ENCODE measurements around the gene SLC6A18.
A peak's percentile ranks its signal among the peaks of the same experiment; 100 is the strongest.
"Not testable (repeated sequence)": the region's sequence is repeated elsewhere in the genome, so short reads cannot be mapped to it uniquely, and the experiment has no call there.

SLC6A18 gene

GRCh38 chr5:1216918-1217295 is 8.3 kb upstream of the SLC6A18 start:
- no peak for DNase-seq

- DNase-seq, result no peak
These were observed 7.5 kb upstream of the SLC6A18 start for GRCh38 chr5:1217596-1218206.

GRCh38 chr5:1218351-1219080 is 6.7 kb upstream of the SLC6A18 start:
- DNase-seq, result no peak

GRCh38 chr5:1219098-1219767 is 5.9 kb upstream of the SLC6A18 start:
- no peak for DNase-seq

- no peak for DNase-seq
These were observed 5.4 kb upstream of the SLC6A18 start for GRCh38 chr5:1219768-1220100.

- no peak for DNase-seq
These were observed 4.8 kb upstream of the SLC6A18 start for GRCh38 chr5:1220351-1220750.

GRCh38 chr5:1220831-1221230 is 4.3 kb upstream of the SLC6A18 start:
- DNase-seq, result no peak

- no peak for DNase-seq
These were observed 3.5 kb upstream of the SLC6A18 start for GRCh38 chr5:1221721-1222120.

- no peak for DNase-seq
These were observed 3.0 kb upstream of the SLC6A18 start for GRCh38 chr5:1222147-1222546.

GRCh38 chr5:1222621-1223277 is 2.4 kb upstream of the SLC6A18 start:
- no peak for DNase-seq

GRCh38 chr5:1223278-1223670 is 1.9 kb upstream of the SLC6A18 start:
- no peak for DNase-seq

GRCh38 chr5:1224631-1225030 is 550 bp upstream of the SLC6A18 start:
- no peak for DNase-seq

- no peak for DNase-seq
These were observed 1.1 kb downstream of the SLC6A18 start for GRCh38 chr5:1226231-1226630.

- DNase-seq, result no peak
These were observed 1.8 kb downstream of the SLC6A18 start for GRCh38 chr5:1226839-1227581.

- peak; percentile 88 for DNase-seq
These were observed 2.5 kb downstream of the SLC6A18 start for GRCh38 chr5:1227667-1228066.

GRCh38 chr5:1228120-1228519 is 2.9 kb downstream of the SLC6A18 start:
- DNase-seq, result peak; percentile 74

GRCh38 chr5:1229023-1229422 is 3.8 kb downstream of the SLC6A18 start:
- DNase-seq, result not testable (repeated sequence)

- no peak for DNase-seq
These were observed 4.6 kb downstream of the SLC6A18 start for GRCh38 chr5:1229822-1230221.

GRCh38 chr5:1230551-1230950 is 5.4 kb downstream of the SLC6A18 start:
- DNase-seq, result no peak

- no peak for DNase-seq
These were observed 6.2 kb downstream of the SLC6A18 start for GRCh38 chr5:1231354-1231905.

- no peak for DNase-seq
These were observed 7.6 kb downstream of the SLC6A18 start for GRCh38 chr5:1232780-1233179.

- no peak for DNase-seq
These were observed 10.2 kb downstream of the SLC6A18 start for GRCh38 chr5:1235379-1235778.

- no peak for DNase-seq
These were observed 10.7 kb downstream of the SLC6A18 start for GRCh38 chr5:1235838-1236237.
